ENCODE measurements around the gene ZNF280B. TPM values are rescaled to one million over a fixed set of nuclear protein-coding genes. Genes with fewer than 3 reads are reported as not detected.
"Not testable (repeated sequence)": the region's sequence is repeated elsewhere in the genome, so short reads cannot be mapped to it uniquely, and the experiment has no call there.

ZNF280B gene
- total RNA-seq, 2 donors from 2014 or later, result 0.33 to 1.0 TPM

- Histone ChIP-seq H3K9me3 (no peaks in the 10 kb centered on the region), H3K36me3 (replicated peaks in 1 of 2; ENCODE audit: insufficient read depth in 1 of 2, low read depth in 2 of 2) (no peaks in the 10 kb centered on the region), H3K4me3 (no peak overlapping the region), H3K27me3 (no peaks in the 10 kb centered on the region), H3K27ac (no peak overlapping the region), H3K4me1 (no peaks in the 10 kb centered on the region)
- 46% methylated on average over 5 of the region's 5 CpGs for WGBS, 2 donors
- no peak for TF ChIP-seq POLR2A (IDR thresholded peaks at IDR 0.05)
- TF ChIP-seq, protein P1, sequence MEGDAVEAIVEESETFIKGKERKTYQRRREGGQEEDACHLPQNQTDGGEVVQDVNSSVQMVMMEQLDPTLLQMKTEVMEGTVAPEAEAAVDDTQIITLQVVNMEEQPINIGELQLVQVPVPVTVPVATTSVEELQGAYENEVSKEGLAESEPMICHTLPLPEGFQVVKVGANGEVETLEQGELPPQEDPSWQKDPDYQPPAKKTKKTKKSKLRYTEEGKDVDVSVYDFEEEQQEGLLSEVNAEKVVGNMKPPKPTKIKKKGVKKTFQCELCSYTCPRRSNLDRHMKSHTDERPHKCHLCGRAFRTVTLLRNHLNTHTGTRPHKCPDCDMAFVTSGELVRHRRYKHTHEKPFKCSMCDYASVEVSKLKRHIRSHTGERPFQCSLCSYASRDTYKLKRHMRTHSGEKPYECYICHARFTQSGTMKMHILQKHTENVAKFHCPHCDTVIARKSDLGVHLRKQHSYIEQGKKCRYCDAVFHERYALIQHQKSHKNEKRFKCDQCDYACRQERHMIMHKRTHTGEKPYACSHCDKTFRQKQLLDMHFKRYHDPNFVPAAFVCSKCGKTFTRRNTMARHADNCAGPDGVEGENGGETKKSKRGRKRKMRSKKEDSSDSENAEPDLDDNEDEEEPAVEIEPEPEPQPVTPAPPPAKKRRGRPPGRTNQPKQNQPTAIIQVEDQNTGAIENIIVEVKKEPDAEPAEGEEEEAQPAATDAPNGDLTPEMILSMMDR (IDR thresholded peaks at IDR 0.05), result no peak
- ATAC-seq (no peak), DNase-seq (no peak)
- intact Hi-C loops (cut with DNase I), result no loop called here
Observed at GRCh38 chr22:22519591-22519990, 11.0 kb upstream of the ZNF280B start.

DNA sequence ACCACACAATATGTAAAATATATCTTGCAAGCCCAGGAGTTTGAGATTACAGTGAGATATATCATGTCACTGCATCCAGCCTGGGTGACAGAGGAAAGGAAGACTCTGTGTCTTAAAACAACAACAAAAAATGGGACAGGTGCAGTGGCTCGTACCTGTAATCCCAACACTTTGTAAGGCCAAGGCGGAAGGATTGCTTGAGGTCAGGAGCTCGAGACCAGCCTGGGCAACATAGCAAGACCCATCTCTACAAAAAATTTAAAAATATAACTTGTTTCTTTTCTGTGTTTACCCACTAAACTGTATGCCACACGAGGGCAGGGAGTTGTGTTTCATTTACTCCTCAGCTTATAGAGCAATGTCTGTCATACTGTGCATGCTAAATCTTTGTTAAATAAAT, 8.4 kb upstream of the ZNF280B start:
- Histone ChIP-seq H3K4me3 (no peak overlapping the region), H3K27ac (no peak overlapping the region), H3K4me1 (no peaks in the 10 kb centered on the region), H3K27me3 (no peaks in the 10 kb centered on the region), H3K9me3 (no peaks in the 10 kb centered on the region), H3K36me3 (replicated peaks in 1 of 2; ENCODE audit: insufficient read depth in 1 of 2, low read depth in 2 of 2) (no peaks in the 10 kb centered on the region)
- intact Hi-C loops (cut with DNase I), result no loop called here
- 46 to 59% methylated on average over 4 of the region's 4 CpGs for WGBS, 2 donors
- no peak for ATAC-seq
- no peak for DNase-seq
- TF ChIP-seq, protein P1 (IDR thresholded peaks at IDR 0.05), result no peak
- TF ChIP-seq POLR2A (IDR thresholded peaks at IDR 0.05), result no peak

GRCh38 chr22:22515890-22516289, 7.3 kb upstream of the ZNF280B start:
- intact Hi-C loops (cut with DNase I), result no loop called here
- TF ChIP-seq POLR2A (IDR thresholded peaks at IDR 0.05), result no peak
- TF ChIP-seq, protein P1 (IDR thresholded peaks at IDR 0.05), result no peak

DNA sequence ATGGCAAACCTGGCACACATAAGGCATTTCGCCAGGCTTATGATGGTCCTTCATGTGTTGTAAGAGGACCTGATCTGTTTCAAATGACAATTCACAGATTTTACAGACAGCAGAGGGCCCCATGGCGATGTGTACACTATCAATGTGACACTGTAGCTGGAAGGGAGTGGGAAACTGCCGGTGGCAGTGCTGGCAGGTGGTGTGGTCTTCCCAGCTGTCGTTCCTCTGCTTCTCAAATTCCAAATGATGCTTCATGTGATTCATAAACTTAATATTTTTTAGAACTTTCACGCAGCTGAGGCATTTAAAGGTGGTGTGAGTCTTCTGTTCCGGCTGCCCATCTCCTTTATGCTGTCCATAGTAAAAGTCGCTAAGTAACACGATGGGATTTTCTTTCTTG, 5.9 kb upstream of the ZNF280B start:
- intact Hi-C loops (cut with DNase I), result not testable (repeated sequence)

More at GRCh38 chr22:22515890-22516289, 7.3 kb upstream of the ZNF280B start:
- no peaks in the 10 kb centered on the region for H3K36me3 ChIP-seq (replicated peaks in 1 of 2; ENCODE audit: insufficient read depth in 1 of 2, low read depth in 2 of 2)
- H3K27me3 ChIP-seq, result no peaks in the 10 kb centered on the region
- H3K27ac ChIP-seq, result no peak overlapping the region
- ATAC-seq (no peak), DNase-seq (no peak)
- no peak overlapping the region for H3K4me3 ChIP-seq
- H3K9me3 ChIP-seq, result no peaks in the 10 kb centered on the region
- no peaks in the 10 kb centered on the region for H3K4me1 ChIP-seq

GRCh38 chr22:22513619-22514018, 5.1 kb upstream of the ZNF280B start:
- peaks cover 0 to 5% (median 0%) of the 10 kb centered on the region in 3 donors for H3K9me3 ChIP-seq
- no peaks in the 10 kb centered on the region for H3K27me3 ChIP-seq
- no peaks in the 10 kb centered on the region for H3K36me3 ChIP-seq (replicated peaks in 1 of 2; ENCODE audit: insufficient read depth in 1 of 2, low read depth in 2 of 2)
- DNase-seq, result no peak
- no peak for ATAC-seq
- no peak overlapping the region for H3K4me3 ChIP-seq
- WGBS, 2 donors, result 75 to 81% methylated on average over 2 of the region's 2 CpGs
- H3K4me1 ChIP-seq, result no peaks in the 10 kb centered on the region
- TF ChIP-seq, protein P1 (IDR thresholded peaks at IDR 0.05), result no peak
- TF ChIP-seq POLR2A (IDR thresholded peaks at IDR 0.05), result no peak
- intact Hi-C loops (cut with DNase I), result no loop called here
- no peak overlapping the region for H3K27ac ChIP-seq

More for the DNA sequence above, 5.9 kb upstream of the ZNF280B start:
- H3K9me3 ChIP-seq; H3K4me3 ChIP-seq; H3K27ac ChIP-seq; H3K36me3 ChIP-seq (replicated peaks in 1 of 2; ENCODE audit: insufficient read depth in 1 of 2, low read depth in 2 of 2); ATAC-seq; DNase-seq; H3K27me3 ChIP-seq; H3K4me1 ChIP-seq: not testable (repeated sequence)
- WGBS, 2 donors, result 34 to 39% methylated on average over 8 of the region's 8 CpGs
